Esophagus muscularis mucosa (tissue), 4 donors: Measurements from ENCODE around the gene PCDHGC4.

Source experiments
- CTCF ChIP-seq, 3 experiments: fragments of 200-600 bp in 2 of 3; fragments of 450-650 bp in 1 of 3; sonication (generic) in 2 of 3; IDR thresholded peaks; one replicate each; pipeline ENCODE4 v1.5.1; 2017 to 2019; ENCODE audit warnings: antibody characterized with exemption in 3 of 3, mild to moderate bottlenecking in 2 of 3, moderate library complexity in 1 of 3
- EP300 ChIP-seq: sonication (generic); formaldehyde crosslinking; IDR thresholded peaks from one replicate; pipeline ENCODE4 v1.6.1; 2017; ENCODE audit warnings: antibody characterized with exemption
- POLR2A ChIP-seq: fragments of 450-650 bp; IDR thresholded peaks from one replicate; pipeline ENCODE4 v1.6.1; 2017; ENCODE audit warnings: antibody characterized with exemption, moderate library complexity, mild to moderate bottlenecking, low read depth
- POLR2AphosphoS5 ChIP-seq, 2 donors: sonication (generic); formaldehyde crosslinking; IDR thresholded peaks; one replicate each; pipeline ENCODE4 v1.6.1; 2017; ENCODE audit warnings: antibody characterized with exemption in 2 of 2

GRCh38 chr5:141488591-141489561 lies 4.0 kb downstream of the PCDHGC4 start, which contains the start of gene PCDHGC5:
- TF ChIP-seq CTCF (IDR thresholded peaks at IDR 0.05) (no peak), POLR2A (no peak), EP300 (no peak), POLR2AphosphoS5 (IDR thresholded peaks at IDR 0.05) (no peak)
